PC-9 (cell line): ENCODE data around the gene LMF1. TPM values are rescaled to one million over a fixed set of nuclear protein-coding genes. Genes with fewer than 3 reads are reported as not detected.

Experiments
- BruUV-seq: library from RNA; stranded (reverse); fragments of 400-500 nt; replicated peaks from 2 replicates; lab custom pipeline; 2021; lab: Mats Ljungman, UMichigan
- CTCF ChIA-PET: fragments of 300-600 bp; sonication (Branson Sonifier 250); formaldehyde crosslinking; loops from one replicate; lab custom pipeline; 2022; ENCODE audit warnings: antibody characterized with exemption; lab: Charles Lee
- POLR2A ChIA-PET: fragments of 300-600 bp; sonication (Branson Sonifier 250); formaldehyde crosslinking; loops from one replicate; lab custom pipeline; 2022; ENCODE audit warnings: antibody characterized with exemption; ENCODE audit not compliant: unreplicated experiment; lab: Charles Lee
- DNase-seq, 2 experiments: peaks; one replicate each; pipeline versions ENCODE4 v3.0.0 to v3.0.0-alpha.2; 2015 to 2022; ENCODE audit warnings: mixed read lengths in 1 of 2
- H2AFZ ChIP-seq: fragments of 200-600 bp; sonication (generic); 2 replicates; pipeline ENCODE4 v1.8.1; 2017; ENCODE audit warnings: antibody characterized with exemption
- H3F3A ChIP-seq: fragments of 200-600 bp; sonication (generic); 2 replicates; pipeline ENCODE4 v1.8.1; 2017; ENCODE audit warnings: antibody characterized with exemption, mild to moderate bottlenecking, low read depth; ENCODE audit not compliant: insufficient read depth
- H3K27ac ChIP-seq: fragments of 200-600 bp; sonication (generic); 2 replicates; pipeline ENCODE4 v1.6.1; 2016; ENCODE audit warnings: mixed run types
- H3K27me3 ChIP-seq: fragments of 200-600 bp; sonication (generic); 2 replicates; pipeline ENCODE4 v1.6.1; 2016; ENCODE audit warnings: low read depth, mixed run types; ENCODE audit not compliant: insufficient read depth
- H3K36me3 ChIP-seq: fragments of 200-600 bp; sonication (generic); 2 replicates; pipeline ENCODE4 v1.6.1; 2016; ENCODE audit warnings: low read depth, mixed run types
- H3K4me1 ChIP-seq: fragments of 200-600 bp; sonication (generic); replicated peaks from 2 replicates; pipeline ENCODE4 v1.6.1; 2016; ENCODE audit warnings: mixed run types; ENCODE audit not compliant: insufficient read depth
- H3K4me2 ChIP-seq: fragments of 200-600 bp; sonication (generic); 2 replicates; pipeline ENCODE4 v1.6.1; 2017; ENCODE audit warnings: mixed run types
- H3K4me3 ChIP-seq: fragments of 200-600 bp; sonication (generic); 2 replicates; pipeline ENCODE4 v1.6.1; 2016; ENCODE audit warnings: mixed run types
- H3K79me2 ChIP-seq: fragments of 200-600 bp; sonication (generic); 2 replicates; pipeline ENCODE4 v1.6.1; 2017; ENCODE audit warnings: low read depth, mixed run types
- H3K9me2 ChIP-seq: fragments of 200-600 bp; sonication (generic); 2 replicates; pipeline ENCODE4 v1.8.1; 2017; ENCODE audit warnings: mild to moderate bottlenecking; ENCODE audit not compliant: insufficient read depth
- H3K9me3 ChIP-seq: fragments of 200-600 bp; sonication (generic); 2 replicates; pipeline ENCODE4 v1.8.1; 2016; ENCODE audit warnings: low read depth; ENCODE audit not compliant: insufficient read depth
- H4K20me1 ChIP-seq: fragments of 200-600 bp; sonication (generic); 2 replicates; pipeline ENCODE4 v1.8.1; 2017; ENCODE audit not compliant: insufficient read depth
- CTCF ChIP-seq: fragments of 200-600 bp; sonication (generic); conservative IDR thresholded peaks from 2 replicates; pipeline ENCODE4 v1.6.1; 2017; ENCODE audit warnings: mixed run types, antibody characterized with exemption, mild to moderate bottlenecking, moderate library complexity
- EZH2 ChIP-seq: fragments of 200-600 bp; sonication (generic); IDR thresholded peaks from 2 replicates; pipeline ENCODE4 v1.8.0; 2017; ENCODE audit warnings: antibody characterized with exemption, low read depth
- intact Hi-C: fragments of 100-400 bp; cut with micrococcal nuclease; formaldehyde crosslinking; loops from one replicate; pipeline ENCODE4 v1.10.0; 2022; ENCODE audit not compliant: unreplicated experiment
- total RNA-seq: library from RNA; stranded (reverse); gene quantifications from 2 replicates; pipeline ENCODE4 v1.2.3, GENCODE V29; 2021

Gene LMF1
- total RNA-seq, 1 experiment from 2014 or later = 31.3 TPM

DNA sequence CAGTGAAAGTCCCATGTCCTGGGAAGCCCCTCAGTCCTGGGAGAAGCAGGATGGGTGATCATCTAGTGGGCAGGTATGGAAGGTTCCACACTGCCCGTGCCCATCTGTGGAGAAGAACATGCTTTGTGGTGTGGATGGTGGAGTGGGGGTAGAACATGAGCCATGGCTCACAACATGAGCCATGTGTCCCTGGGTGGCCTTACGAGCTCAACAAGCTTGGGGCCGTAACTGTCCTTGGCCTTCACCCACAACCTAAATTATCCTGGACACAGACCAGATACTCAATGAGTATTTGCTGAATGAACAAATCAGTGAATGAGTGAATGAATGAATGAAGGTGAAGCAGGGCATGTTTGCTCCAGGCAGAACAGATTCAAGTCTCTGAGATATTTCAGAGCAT, 24.3 kb upstream of the LMF1 start:
- CTCF ChIA-PET = no interaction called here
- no peaks in the 10 kb centered on the region for H3K9me3 ChIP-seq
- BruUV-seq = no TSS peak

GRCh38 chr16:993731-994130, 22.9 kb upstream of the LMF1 start:
- BruUV-seq = no TSS peak
- Histone ChIP-seq H3K27me3 (peaks cover 75% of the 10 kb centered on the region), H3K9me3 (no peaks in the 10 kb centered on the region), H4K20me1 (no peaks in the 10 kb centered on the region), H3K4me2 (no peak overlapping the region), H3K36me3 (no peaks in the 10 kb centered on the region), H3K4me3 (no peak overlapping the region), H3K9me2 (no peaks in the 10 kb centered on the region), H3F3A (peaks cover 4% of the 10 kb centered on the region; the same call in 1 of the 2 replicates), H2AFZ (no peak overlapping the region), H3K27ac (no peak overlapping the region), H3K79me2 (no peaks in the 10 kb centered on the region), H3K4me1 (peaks cover 15% of the 10 kb centered on the region)
- ChIA-PET POLR2A (interaction anchor here (0.5 kb wide), 1 partner anchor 14 kb away, joined by 3 read pairs; no protein-coding TSS in a partner anchor), CTCF (no interaction called here)
- DNase-seq = no peak
- intact Hi-C loops = no loop called here
- no peak for TF ChIP-seq EZH2
- TF ChIP-seq CTCF = no peak

More for the DNA sequence above, 24.3 kb upstream of the LMF1 start:
- Histone ChIP-seq H3K27me3 (peaks cover 70% of the 10 kb centered on the region), H3K4me2 (no peak overlapping the region), H2AFZ (no peak overlapping the region), H3F3A (peaks cover 5% of the 10 kb centered on the region; the same call in 1 of the 2 replicates), H3K79me2 (no peaks in the 10 kb centered on the region), H3K4me3 (no peak overlapping the region), H3K9me2 (no peaks in the 10 kb centered on the region), H4K20me1 (no peaks in the 10 kb centered on the region), H3K36me3 (no peaks in the 10 kb centered on the region), H3K27ac (no peak overlapping the region), H3K4me1 (peaks cover 15% of the 10 kb centered on the region)
- POLR2A ChIA-PET = no interaction called here
- no peak for TF ChIP-seq CTCF
- TF ChIP-seq EZH2 = no peak
- DNase-seq = no peak
- intact Hi-C loops = no loop called here

GRCh38 chr16:991773-992172, 21.0 kb upstream of the LMF1 start:
- H3K9me2 ChIP-seq = no peaks in the 10 kb centered on the region
- no peaks in the 10 kb centered on the region for H4K20me1 ChIP-seq
- TF ChIP-seq EZH2 = no peak
- no peak for TF ChIP-seq CTCF
- POLR2A ChIA-PET = no interaction called here
- peaks cover 81% of the 10 kb centered on the region for H3K27me3 ChIP-seq
- H3K4me2 ChIP-seq = no peak overlapping the region
- no TSS peak for BruUV-seq
- CTCF ChIA-PET = no interaction called here
- intact Hi-C loops = no loop called here
- H3K27ac ChIP-seq = no peak overlapping the region
- no peaks in the 10 kb centered on the region for H3K9me3 ChIP-seq
- H3K4me3 ChIP-seq = no peak overlapping the region
- no peaks in the 10 kb centered on the region for H3K36me3 ChIP-seq
- H3F3A ChIP-seq = no peaks in the 10 kb centered on the region
- H2AFZ ChIP-seq = no peak overlapping the region
- H3K79me2 ChIP-seq = no peaks in the 10 kb centered on the region
- H3K4me1 ChIP-seq = peaks cover 2% of the 10 kb centered on the region; the same call in 1 of the 2 replicates
- no peak for DNase-seq
